ENCODE results near the gene COASY.

DNA sequence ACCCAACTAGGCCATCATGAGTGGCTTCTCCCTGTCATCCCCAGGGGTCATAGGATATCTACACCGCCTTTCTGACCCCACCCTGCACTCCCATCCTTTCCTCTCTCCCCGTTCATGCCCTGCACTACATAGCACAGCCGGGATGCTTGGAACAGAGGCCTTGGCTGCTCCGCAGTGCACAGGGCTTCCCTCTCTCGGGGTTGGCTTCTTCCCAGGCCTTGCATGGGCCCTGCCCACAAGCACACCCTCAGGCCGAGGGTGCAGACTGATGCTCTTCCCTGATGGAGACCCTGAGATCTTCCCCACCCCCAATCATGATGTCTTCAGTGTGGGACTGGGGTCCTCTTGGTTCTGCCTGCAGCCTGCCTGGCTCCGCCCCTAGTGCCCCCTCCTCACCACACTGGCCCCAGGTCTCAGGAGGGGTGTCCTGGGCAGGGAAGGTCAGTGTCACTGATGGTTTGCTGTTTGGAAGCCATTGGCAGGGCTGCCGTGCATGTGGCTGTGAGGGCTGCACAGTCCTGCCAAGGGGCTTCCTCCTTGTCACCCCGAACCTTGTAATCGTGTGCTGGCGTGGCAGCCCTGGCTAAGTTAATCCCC lies 40.2 kb upstream of the COASY start:
- TF ChIP-seq GATA3 (IDR thresholded peaks at IDR 0.05; ENCODE audit: low read depth, low read length) = no peak
- TF ChIP-seq GATA2 (IDR thresholded peaks at IDR 0.05; ENCODE audit: low read depth, low read length) = no peak
